A549 (cell line): Measurements from ENCODE around the gene CPEB4. TPM values are rescaled to one million over a fixed set of nuclear protein-coding genes. Genes with fewer than 3 reads are reported as not detected.

Source experiments
- ATAC-seq, 2 experiments: fragments of 200-7000 bp in 1 of 2; fragments of >200 bp in 1 of 2; cut with Nextera tagmentation in 1 of 2; cut with Tn5 transposase in 1 of 2; 3 replicates each; pipeline versions ENCODE4 v1.8.0 to v1.9.1; 2018 to 2020; ENCODE audit warnings: mild to moderate bottlenecking in 1 of 2, moderate library complexity in 1 of 2
- CTCF ChIA-PET: fragments of 300-600 bp; sonication (Branson Sonifier 250); formaldehyde crosslinking; extraction: SDS; loops from one replicate; lab custom pipeline; 2021; ENCODE audit warnings: antibody characterized with exemption, inconsistent platforms; lab: Yijun Ruan, JAX
- POLR2A ChIA-PET: fragments of 350-600 bp; formaldehyde crosslinking; extraction: SDS; loops from one replicate; lab custom pipeline; 2021; ENCODE audit warnings: antibody characterized with exemption, inconsistent platforms; lab: Yijun Ruan, JAX
- DNase-seq, 2 experiments: peaks; one replicate each; pipeline versions ENCODE4 v3.0.0 to v3.0.0-alpha.2; 2011 to 2016; ENCODE audit warnings: low read depth in 1 of 2, low spot score in 1 of 2
- FAIRE-seq: peaks from 2 replicates; lab custom pipeline; 2011; peaks lifted over from hg19 to GRCh38; lab: Jason Lieb, UNC
- H3K27ac ChIP-seq, 2 experiments: fragments of >200 bp; sonication (Bioruptor Twin); formaldehyde crosslinking; 3 replicates each; pipeline ENCODE4 v1.5.1; 2016 to 2017
- H3K4me1 ChIP-seq: fragments of >200 bp; sonication (Bioruptor Twin); formaldehyde crosslinking; 3 replicates; pipeline ENCODE4 v1.6.1; 2016
- H3K4me2 ChIP-seq: fragments of >200 bp; sonication (Bioruptor Twin); formaldehyde crosslinking; 3 replicates; pipeline ENCODE4 v1.6.1; 2016
- H3K4me3 ChIP-seq: fragments of >200 bp; sonication (Bioruptor Twin); formaldehyde crosslinking; 3 replicates; pipeline ENCODE4 v1.5.1; 2016
- H3K9me3 ChIP-seq: fragments of >200 bp; sonication (Bioruptor Twin); formaldehyde crosslinking; 3 replicates; pipeline ENCODE4 v1.6.1; 2016
- BHLHE40 ChIP-seq: IDR thresholded peaks from 2 replicates; pipeline ENCODE4 v1.6.1; 2012; ENCODE audit warnings: low read depth, low read length, inconsistent platforms
- ESRRA ChIP-seq: fragments of 150-350 bp; IDR thresholded peaks from 2 replicates; pipeline ENCODE4 v1.6.1; 2014; ENCODE audit warnings: mild to moderate bottlenecking, low read length, borderline replicate concordance
- FOXS1 ChIP-seq: fragments of 250-450 bp; sonication (Bioruptor Pico); IDR thresholded peaks from 2 replicates; pipeline ENCODE4 v1.5.0; 2020; ENCODE audit warnings: mild to moderate bottlenecking, moderate library complexity
- HDAC2 ChIP-seq: fragments of 200-600 bp; sonication (generic); IDR thresholded peaks from 2 replicates; pipeline ENCODE4 v1.6.1; 2016
- JUN ChIP-seq, 2 experiments: fragments of >200 bp; sonication (Bioruptor Twin); formaldehyde crosslinking; IDR thresholded peaks; 2 replicates in 1 of 2; 3 replicates in 1 of 2; pipeline ENCODE4 v1.6.1; 2016 to 2017
- JUNB ChIP-seq: fragments of >200 bp; sonication (Bioruptor Twin); formaldehyde crosslinking; IDR thresholded peaks from 2 replicates; pipeline ENCODE4 v1.6.1; 2016
- MAFK ChIP-seq: fragments of 450-650 bp; IDR thresholded peaks from 2 replicates; pipeline ENCODE4 v1.6.1; 2014; ENCODE audit not compliant: partially characterized antibody
- MAZ ChIP-seq: fragments of 150-350 bp; IDR thresholded peaks from 2 replicates; pipeline ENCODE4 v1.6.1; 2014; ENCODE audit warnings: antibody characterized with exemption, low read depth, low read length, borderline replicate concordance
- NPAS2 ChIP-seq: fragments of 250-450 bp; sonication (Bioruptor Pico); IDR thresholded peaks from 2 replicates; pipeline ENCODE4 v1.8.0; 2022; ENCODE audit warnings: mild to moderate bottlenecking, moderate library complexity, borderline replicate concordance
- PHF8 ChIP-seq: fragments of 200-600 bp; sonication (generic); IDR thresholded peaks from 2 replicates; pipeline ENCODE4 v1.6.1; 2016; ENCODE audit warnings: low read depth, mild to moderate bottlenecking, antibody characterized with exemption, moderate library complexity, borderline replicate concordance
- POLR2A ChIP-seq: IDR thresholded peaks from 2 replicates; pipeline ENCODE4 v1.6.1; 2012; ENCODE audit warnings: mild to moderate bottlenecking, low read length
- RCOR1 ChIP-seq: fragments of 150-350 bp; IDR thresholded peaks from 2 replicates; pipeline ENCODE4 v1.6.1; 2014; ENCODE audit warnings: antibody characterized with exemption, low read length, low read depth
- RNF2 ChIP-seq: fragments of 200-600 bp; sonication (generic); IDR thresholded peaks from 2 replicates; pipeline ENCODE4 v1.6.1; 2016; ENCODE audit warnings: low read depth, mild to moderate bottlenecking, antibody characterized with exemption, moderate library complexity, borderline replicate concordance
- ZFP36 ChIP-seq: fragments of 450-650 bp; IDR thresholded peaks from 2 replicates; pipeline ENCODE4 v1.6.1; 2014; ENCODE audit warnings: borderline replicate concordance; ENCODE audit not compliant: partially characterized antibody
- WGBS: methylation state at CpG from one replicate; pipeline ENCODE4 v1.1.6; 2017; ENCODE audit errors: missing lambda C conversion rate; 5-methylcytosine and 5-hydroxymethylcytosine counted together
- polyA plus RNA-seq, 4 experiments: library from polyadenylated mRNA; depleted of rRNA in 3 of 4; stranded (reverse); fragments of >200 nt; fragmentation: RNase III in 1 of 4; extraction: RNeasy Plus Mini Kit Qiagen cat#74134 plus additional on column Dnase treatment in 1 of 4; gene quantifications; 2 replicates in 3 of 4; 3 replicates in 1 of 4; pipeline ENCODE4 v1.2.3, GENCODE V29; 2011 to 2017
- TF ChIP-seq, protein P1 (sequence below): fragments of 200-600 bp; sonication (generic); IDR thresholded peaks from 2 replicates; pipeline ENCODE4 v1.6.1; 2016; ENCODE audit warnings: antibody characterized with exemption, mild to moderate bottlenecking, moderate library complexity
- TF ChIP-seq, protein P2 (sequence below): fragments of 250-450 bp; sonication (Bioruptor Pico); IDR thresholded peaks from 2 replicates; pipeline ENCODE4 v1.5.0; 2021; ENCODE audit warnings: mild to moderate bottlenecking, moderate library complexity, borderline replicate concordance
- TF ChIP-seq, protein P3 (sequence below): fragments of >200 bp; sonication (Bioruptor Twin); formaldehyde crosslinking; IDR thresholded peaks from 2 replicates; pipeline ENCODE4 v1.6.1; 2016

CPEB4 gene
- polyA plus RNA-seq, 2 of the 4 experiments (the other 2 are of a cell fraction), result 11.4 to 50.0 TPM

DNA sequence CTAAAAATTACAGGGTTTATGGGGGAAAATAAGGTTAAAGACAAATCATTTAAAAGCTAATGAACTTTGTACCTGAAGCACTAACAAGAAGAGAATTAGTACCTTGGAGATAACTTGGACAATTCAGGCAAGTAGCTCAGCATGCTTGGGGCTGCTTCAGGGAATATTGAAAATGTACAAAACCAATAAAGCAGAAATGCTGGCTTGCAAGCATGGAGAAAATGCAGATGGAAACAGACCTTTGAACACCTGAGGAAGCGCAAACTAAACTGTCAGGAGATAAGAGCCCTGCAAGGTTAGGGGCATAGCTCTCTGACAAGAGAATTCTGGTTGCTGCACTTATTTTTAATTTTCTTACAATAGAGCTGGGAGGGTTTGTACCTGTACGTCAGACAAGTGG, 58.2 kb downstream of the CPEB4 start:
- ChIA-PET POLR2A (no interaction called here), CTCF (interaction anchor here (1.3 to 1.7 kb wide), 2 partner anchors 12 to 27 kb away, joined by 4 to 7 read pairs; no protein-coding TSS in a partner anchor)
- 87% methylated on average over 2 of the region's 2 CpGs for WGBS
- DNase-seq (no peak), FAIRE-seq (no peak), ATAC-seq (no peak)
- H3K4me2 ChIP-seq, result no peak overlapping the region
- peaks cover 42% of the 10 kb centered on the region for H3K4me1 ChIP-seq
- H3K4me3 ChIP-seq, result no peak overlapping the region
- no peaks in the 10 kb centered on the region for H3K9me3 ChIP-seq
- TF ChIP-seq, protein P1, sequence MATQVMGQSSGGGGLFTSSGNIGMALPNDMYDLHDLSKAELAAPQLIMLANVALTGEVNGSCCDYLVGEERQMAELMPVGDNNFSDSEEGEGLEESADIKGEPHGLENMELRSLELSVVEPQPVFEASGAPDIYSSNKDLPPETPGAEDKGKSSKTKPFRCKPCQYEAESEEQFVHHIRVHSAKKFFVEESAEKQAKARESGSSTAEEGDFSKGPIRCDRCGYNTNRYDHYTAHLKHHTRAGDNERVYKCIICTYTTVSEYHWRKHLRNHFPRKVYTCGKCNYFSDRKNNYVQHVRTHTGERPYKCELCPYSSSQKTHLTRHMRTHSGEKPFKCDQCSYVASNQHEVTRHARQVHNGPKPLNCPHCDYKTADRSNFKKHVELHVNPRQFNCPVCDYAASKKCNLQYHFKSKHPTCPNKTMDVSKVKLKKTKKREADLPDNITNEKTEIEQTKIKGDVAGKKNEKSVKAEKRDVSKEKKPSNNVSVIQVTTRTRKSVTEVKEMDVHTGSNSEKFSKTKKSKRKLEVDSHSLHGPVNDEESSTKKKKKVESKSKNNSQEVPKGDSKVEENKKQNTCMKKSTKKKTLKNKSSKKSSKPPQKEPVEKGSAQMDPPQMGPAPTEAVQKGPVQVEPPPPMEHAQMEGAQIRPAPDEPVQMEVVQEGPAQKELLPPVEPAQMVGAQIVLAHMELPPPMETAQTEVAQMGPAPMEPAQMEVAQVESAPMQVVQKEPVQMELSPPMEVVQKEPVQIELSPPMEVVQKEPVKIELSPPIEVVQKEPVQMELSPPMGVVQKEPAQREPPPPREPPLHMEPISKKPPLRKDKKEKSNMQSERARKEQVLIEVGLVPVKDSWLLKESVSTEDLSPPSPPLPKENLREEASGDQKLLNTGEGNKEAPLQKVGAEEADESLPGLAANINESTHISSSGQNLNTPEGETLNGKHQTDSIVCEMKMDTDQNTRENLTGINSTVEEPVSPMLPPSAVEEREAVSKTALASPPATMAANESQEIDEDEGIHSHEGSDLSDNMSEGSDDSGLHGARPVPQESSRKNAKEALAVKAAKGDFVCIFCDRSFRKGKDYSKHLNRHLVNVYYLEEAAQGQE, result no peak
- TF ChIP-seq MAZ, result no peak
- TF ChIP-seq JUNB, result no peak
- H3K27ac ChIP-seq, result no peak overlapping the region

DNA sequence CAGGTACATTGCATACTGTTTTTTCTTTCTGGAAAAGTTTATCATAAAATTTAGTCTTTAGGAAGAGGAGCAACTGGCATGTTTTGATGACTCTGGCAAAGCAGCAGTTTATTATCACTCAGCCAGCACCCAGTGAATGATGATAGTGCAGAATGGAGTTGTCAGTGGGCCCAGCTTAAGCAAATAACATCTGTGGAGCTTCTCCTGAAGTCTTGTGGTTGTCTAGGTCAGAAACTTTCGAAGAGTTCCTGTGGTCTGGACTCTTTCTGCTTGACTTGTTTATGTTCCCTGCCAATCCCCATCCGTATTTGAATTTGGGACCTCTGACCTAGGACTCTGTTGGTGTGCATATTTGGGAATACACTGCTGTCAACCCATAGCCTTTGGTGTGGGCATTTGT, 62.7 kb downstream of the CPEB4 start:
- no peak overlapping the region for H3K27ac ChIP-seq
- peaks cover 30% of the 10 kb centered on the region for H3K4me1 ChIP-seq
- ATAC-seq (no peak), FAIRE-seq (no peak), DNase-seq (no peak)
- TF ChIP-seq POLR2A (no peak), PHF8 (no peak), ESRRA (no peak), NPAS2 (no peak), JUN (IDR thresholded peaks at IDR 0.05) (no peak), ZFP36 (no peak), MAZ (no peak), MAFK (no peak), JUNB (no peak), FOXS1 (CRISPR knock-in tag) (no peak), BHLHE40 (no peak), RNF2 (no peak), RCOR1 (no peak), HDAC2 (no peak)
- TF ChIP-seq, protein P2, sequence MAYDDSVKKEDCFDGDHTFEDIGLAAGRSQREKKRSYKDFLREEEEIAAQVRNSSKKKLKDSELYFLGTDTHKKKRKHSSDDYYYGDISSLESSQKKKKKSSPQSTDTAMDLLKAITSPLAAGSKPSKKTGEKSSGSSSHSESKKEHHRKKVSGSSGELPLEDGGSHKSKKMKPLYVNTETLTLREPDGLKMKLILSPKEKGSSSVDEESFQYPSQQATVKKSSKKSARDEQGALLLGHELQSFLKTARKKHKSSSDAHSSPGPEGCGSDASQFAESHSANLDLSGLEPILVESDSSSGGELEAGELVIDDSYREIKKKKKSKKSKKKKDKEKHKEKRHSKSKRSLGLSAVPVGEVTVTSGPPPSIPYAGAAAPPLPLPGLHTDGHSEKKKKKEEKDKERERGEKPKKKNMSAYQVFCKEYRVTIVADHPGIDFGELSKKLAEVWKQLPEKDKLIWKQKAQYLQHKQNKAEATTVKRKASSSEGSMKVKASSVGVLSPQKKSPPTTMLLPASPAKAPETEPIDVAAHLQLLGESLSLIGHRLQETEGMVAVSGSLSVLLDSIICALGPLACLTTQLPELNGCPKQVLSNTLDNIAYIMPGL, result no peak
- TF ChIP-seq, protein P1, result no peak
- TF ChIP-seq, protein P3, sequence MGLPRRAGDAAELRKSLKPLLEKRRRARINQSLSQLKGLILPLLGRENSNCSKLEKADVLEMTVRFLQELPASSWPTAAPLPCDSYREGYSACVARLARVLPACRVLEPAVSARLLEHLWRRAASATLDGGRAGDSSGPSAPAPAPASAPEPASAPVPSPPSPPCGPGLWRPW, result no peak
- CTCF ChIA-PET, result interaction anchor here (1.2 kb wide), 1 partner anchor 13 kb away, joined by 3 read pairs; no protein-coding TSS in a partner anchor
- 89% methylated on average over 2 of the region's 2 CpGs for WGBS
- POLR2A ChIA-PET, result no interaction called here
- H3K4me3 ChIP-seq, result no peak overlapping the region
- no peak overlapping the region for H3K4me2 ChIP-seq
- H3K9me3 ChIP-seq, result no peaks in the 10 kb centered on the region
